C4-2B (cell line): ENCODE results near the gene RTTN.

Experiments used
- H3K27ac ChIP-seq: fragments of 450-650 bp; 2 replicates; pipeline ENCODE4 v1.5.1; 2017
- ZFX ChIP-seq: fragments of 450-650 bp; IDR thresholded peaks from 2 replicates; pipeline ENCODE4 v1.6.1; 2017
- TF ChIP-seq, protein P1 (sequence below): fragments of 450-650 bp; conservative IDR thresholded peaks from 2 replicates; pipeline ENCODE4 v1.5.1; 2017; ENCODE audit warnings: mild to moderate bottlenecking

The RTTN gene

DNA sequence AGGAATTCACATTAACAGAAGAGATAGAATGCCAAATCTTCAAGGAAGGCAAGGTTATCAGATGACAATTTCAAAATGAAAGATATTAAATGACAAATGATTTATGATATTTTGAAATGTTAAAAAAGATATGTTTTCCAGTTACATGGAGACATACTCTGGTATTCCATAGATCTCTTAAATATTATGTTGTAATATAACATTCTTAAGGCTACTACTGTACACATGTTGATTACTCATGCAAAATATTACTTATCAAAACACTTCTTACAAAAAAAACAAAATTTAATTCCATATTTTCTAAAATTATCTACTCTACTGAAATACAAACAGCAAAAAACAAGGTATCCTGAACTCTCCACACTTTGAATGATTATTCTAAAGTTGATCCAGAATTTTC, 22.9 kb downstream of the RTTN start:
- H3K27ac ChIP-seq: no peak overlapping the region
- TF ChIP-seq, protein P1, sequence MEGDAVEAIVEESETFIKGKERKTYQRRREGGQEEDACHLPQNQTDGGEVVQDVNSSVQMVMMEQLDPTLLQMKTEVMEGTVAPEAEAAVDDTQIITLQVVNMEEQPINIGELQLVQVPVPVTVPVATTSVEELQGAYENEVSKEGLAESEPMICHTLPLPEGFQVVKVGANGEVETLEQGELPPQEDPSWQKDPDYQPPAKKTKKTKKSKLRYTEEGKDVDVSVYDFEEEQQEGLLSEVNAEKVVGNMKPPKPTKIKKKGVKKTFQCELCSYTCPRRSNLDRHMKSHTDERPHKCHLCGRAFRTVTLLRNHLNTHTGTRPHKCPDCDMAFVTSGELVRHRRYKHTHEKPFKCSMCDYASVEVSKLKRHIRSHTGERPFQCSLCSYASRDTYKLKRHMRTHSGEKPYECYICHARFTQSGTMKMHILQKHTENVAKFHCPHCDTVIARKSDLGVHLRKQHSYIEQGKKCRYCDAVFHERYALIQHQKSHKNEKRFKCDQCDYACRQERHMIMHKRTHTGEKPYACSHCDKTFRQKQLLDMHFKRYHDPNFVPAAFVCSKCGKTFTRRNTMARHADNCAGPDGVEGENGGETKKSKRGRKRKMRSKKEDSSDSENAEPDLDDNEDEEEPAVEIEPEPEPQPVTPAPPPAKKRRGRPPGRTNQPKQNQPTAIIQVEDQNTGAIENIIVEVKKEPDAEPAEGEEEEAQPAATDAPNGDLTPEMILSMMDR: no peak
- TF ChIP-seq ZFX: no peak

DNA sequence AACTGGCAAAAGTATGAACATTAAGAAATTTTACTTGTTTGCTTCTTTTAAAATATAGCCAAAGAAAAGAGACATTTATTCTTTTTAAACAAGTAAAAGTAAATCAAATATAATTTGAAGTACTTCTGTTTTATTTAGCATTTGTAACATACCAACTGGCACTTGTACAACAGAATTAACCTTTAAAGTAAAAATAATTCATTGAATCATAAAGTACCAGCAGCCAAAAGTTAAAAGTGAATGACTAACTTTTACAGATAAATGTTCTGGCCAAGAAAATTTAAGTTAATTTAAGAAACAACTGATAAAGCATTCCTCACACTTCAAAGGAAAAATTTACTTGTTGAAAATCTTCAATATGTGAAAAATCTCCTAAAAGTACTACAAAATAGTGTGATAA, 23.8 kb downstream of the RTTN start:
- TF ChIP-seq, protein P1: no peak
- no peak for TF ChIP-seq ZFX
- no peak overlapping the region for H3K27ac ChIP-seq

DNA sequence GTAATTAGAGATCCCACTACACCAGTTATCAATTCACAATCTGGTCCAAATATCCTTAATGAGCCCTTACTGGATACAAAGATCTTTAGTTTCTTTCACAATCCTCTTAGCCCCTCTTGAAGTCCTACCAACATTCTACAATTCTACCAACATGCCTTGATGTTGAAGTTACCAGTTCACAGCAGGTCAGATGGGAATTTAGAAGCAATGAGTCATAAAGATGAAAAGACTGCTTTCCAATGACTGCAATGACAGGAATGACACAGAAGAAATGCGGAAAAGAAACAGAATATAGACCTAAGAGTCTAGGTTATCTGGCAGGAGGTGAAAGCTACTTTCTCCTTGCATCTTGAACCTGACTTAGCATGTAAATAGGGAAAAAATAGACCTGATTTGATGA, 24.5 kb downstream of the RTTN start:
- TF ChIP-seq, protein P1: no peak
- no peak for TF ChIP-seq ZFX
- no peak overlapping the region for H3K27ac ChIP-seq

DNA sequence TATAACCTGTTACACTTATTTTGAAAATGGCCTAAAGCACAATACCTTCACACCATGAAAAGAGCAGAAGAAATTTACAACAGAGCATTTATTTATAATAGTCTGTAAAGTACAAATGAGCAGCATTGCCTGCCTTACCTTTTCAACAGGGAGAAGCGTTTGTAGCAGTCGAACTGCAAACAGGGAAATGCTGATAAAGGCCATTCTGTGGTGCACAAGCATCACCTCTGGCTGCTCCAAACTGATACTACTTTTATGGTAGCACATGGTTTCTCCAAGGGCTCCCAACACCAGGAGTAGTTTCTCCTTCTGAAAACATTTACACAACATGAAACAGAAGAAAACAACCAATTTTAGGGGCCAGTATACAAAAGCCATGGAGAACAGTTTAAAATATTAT, 28.9 kb downstream of the RTTN start:
- TF ChIP-seq ZFX: no peak
- TF ChIP-seq, protein P1: no peak
- H3K27ac ChIP-seq: no peak overlapping the region

DNA sequence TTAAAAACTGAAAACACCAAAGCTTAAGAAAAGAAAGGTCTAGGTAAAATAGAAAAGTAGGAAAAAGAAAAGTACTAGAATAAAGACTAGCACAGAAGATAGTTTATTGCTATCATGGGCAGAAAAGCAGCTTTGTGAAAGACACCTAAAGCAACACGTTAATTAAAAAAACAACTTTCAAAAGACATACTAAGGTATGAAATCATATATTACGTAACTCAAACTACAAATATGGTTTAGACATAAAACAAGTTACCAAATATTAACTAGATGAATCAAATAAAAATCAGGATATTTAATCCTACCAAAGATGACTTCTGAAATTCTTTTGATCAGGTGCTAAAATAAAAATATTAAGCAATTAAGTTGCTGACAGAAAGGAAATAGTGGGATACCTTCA, 30.3 kb downstream of the RTTN start:
- no peak overlapping the region for H3K27ac ChIP-seq
- TF ChIP-seq, protein P1: no peak
- no peak for TF ChIP-seq ZFX

DNA sequence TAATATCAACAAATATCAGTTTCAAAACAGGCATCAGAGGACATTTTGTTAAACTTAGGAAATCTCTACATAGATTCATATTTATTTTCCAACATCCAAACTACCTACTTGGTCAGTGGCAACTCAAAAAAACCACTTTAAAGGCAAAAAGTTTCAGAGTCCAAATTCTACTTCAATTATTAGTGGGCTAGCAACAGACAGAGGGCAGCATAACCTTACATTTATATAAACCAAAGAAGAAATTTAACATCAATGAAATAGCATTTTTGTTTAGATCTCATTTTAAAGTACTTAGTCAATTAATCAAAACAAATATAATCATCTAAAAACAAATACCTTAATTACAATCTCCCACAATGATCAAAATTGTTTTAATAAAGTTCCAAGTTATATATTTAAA, 33.3 kb downstream of the RTTN start:
- H3K27ac ChIP-seq: no peak overlapping the region
- TF ChIP-seq, protein P1: peak; percentile 42
- no peak for TF ChIP-seq ZFX

DNA sequence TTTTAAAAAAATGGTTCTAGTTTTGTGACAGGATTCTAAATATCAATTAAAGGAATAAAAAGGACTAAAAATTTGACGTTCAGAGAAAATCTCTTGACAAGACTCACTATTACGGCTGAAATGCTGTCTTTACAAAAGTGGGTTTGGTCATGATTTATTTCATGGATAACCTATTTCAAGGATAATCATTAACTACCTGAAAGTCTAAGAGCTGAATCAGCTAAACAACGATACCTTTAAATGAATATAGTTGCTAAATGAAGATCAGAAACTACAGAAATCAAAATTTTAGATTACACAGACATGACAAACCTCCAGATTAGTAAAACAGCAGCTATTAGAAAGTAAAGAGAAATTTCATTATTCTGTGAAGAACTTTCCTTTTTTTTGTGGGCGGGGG, 35.7 kb downstream of the RTTN start:
- TF ChIP-seq ZFX: no peak
- TF ChIP-seq, protein P1: no peak
- H3K27ac ChIP-seq: no peak overlapping the region
